Kidney (tissue), 14 donors: ENCODE data around the gene LAPTM5. TPM values are rescaled to one million over a fixed set of nuclear protein-coding genes. Genes with fewer than 3 reads are reported as not detected.
A peak's percentile ranks its signal among the peaks of the same experiment; 100 is the strongest.

Experiments
- DNase-seq, 5 donors: peaks; one replicate each; pipeline ENCODE4 v3.0.0-alpha.2; 2013 to 2020
- FAIRE-seq: peaks from 2 replicates; lab custom pipeline; 2012; peaks lifted over from hg19 to GRCh38; lab: Jason Lieb, UNC
- H3K27ac ChIP-seq, 2 donors: one replicate each; pipeline ENCODE4 v1.7.0; 2013; ENCODE audit warnings: low read depth in 2 of 2, low read length in 2 of 2, inconsistent platforms in 1 of 2
- H3K27me3 ChIP-seq: one replicate; pipeline ENCODE4 v1.7.1; 2013; ENCODE audit warnings: low read length, inconsistent platforms; ENCODE audit not compliant: control insufficient read depth, insufficient read depth
- H3K36me3 ChIP-seq, 3 donors: one replicate each; pipeline versions ENCODE4 v1.7.0 to v1.7.1; 2013; ENCODE audit warnings: low read length in 3 of 3, control low read depth in 1 of 3, inconsistent platforms in 1 of 3; ENCODE audit not compliant: insufficient read depth in 3 of 3, control insufficient read depth in 2 of 3
- H3K4me1 ChIP-seq, 3 donors: one replicate each; pipeline versions ENCODE4 v1.7.0 to v1.7.1; 2013; ENCODE audit warnings: low read length in 3 of 3, inconsistent platforms in 1 of 3, low read depth in 1 of 3; ENCODE audit not compliant: control insufficient read depth in 2 of 3, insufficient read depth in 2 of 3
- H3K4me3 ChIP-seq, 3 donors: one replicate each; pipeline versions ENCODE4 v1.7.0 to v1.8.1; 2013; ENCODE audit warnings: low read length in 3 of 3, control low read depth in 1 of 3, inconsistent platforms in 1 of 3
- H3K9ac ChIP-seq, 3 donors: one replicate each; pipeline versions ENCODE4 v1.7.0 to v1.7.1; 2013; ENCODE audit warnings: low read length in 3 of 3, control low read depth in 1 of 3, inconsistent platforms in 1 of 3
- H3K9me3 ChIP-seq, 3 donors: one replicate each; pipeline versions ENCODE4 v1.7.0 to v1.7.1; 2013; ENCODE audit warnings: low read length in 3 of 3, control low read depth in 1 of 3, inconsistent platforms in 1 of 3; ENCODE audit not compliant: control insufficient read depth in 2 of 3, insufficient read depth in 1 of 3
- CTCF ChIP-seq: IDR thresholded peaks from 3 replicates; pipeline ENCODE4 v1.5.1; 2012; ENCODE audit warnings: mild to moderate bottlenecking, moderate library complexity, borderline replicate concordance; ENCODE audit not compliant: insufficient read depth; ENCODE audit errors: extremely low read depth
- intact Hi-C: fragments of 100-400 bp; cut with DNase I; formaldehyde crosslinking; loops from one replicate; pipeline ENCODE4 v1.11.1; 2022
- polyA plus RNA-seq: library from polyadenylated mRNA; stranded (reverse); fragments of 350-450 nt; fragmentation: Illumina TruSeq; extraction: RNeasy Lipid Tissue Mini Kit (QIAGEN cat#74804); gene quantifications from one replicate; pipeline ENCODE4 v1.2.3, GENCODE V29; 2014; ENCODE audit warnings: low read depth, low replicate concordance; ENCODE audit not compliant: insufficient read depth
- total RNA-seq: library from RNA; stranded (reverse); fragmentation: NEBNext Ultra II Directional; extraction: Animal tissue kit (Norgen Biotek cat#: 25700); gene quantifications from one replicate; pipeline ENCODE4 v1.2.1, GENCODE V29; 2021
- donor health status: control.
- donor health status: control.
- donor health status: control.
- donor health status: control.
- donor health status: control.
- donor health status: DM: yes; HTN: yes; CAD: no.
- donor health status: Normal renal cell carcinoma (clear cell type).

LAPTM5 gene
- total and polyA plus RNA-seq, 2 donors from 2014 or later, result 23.5 to 108 TPM

DNA sequence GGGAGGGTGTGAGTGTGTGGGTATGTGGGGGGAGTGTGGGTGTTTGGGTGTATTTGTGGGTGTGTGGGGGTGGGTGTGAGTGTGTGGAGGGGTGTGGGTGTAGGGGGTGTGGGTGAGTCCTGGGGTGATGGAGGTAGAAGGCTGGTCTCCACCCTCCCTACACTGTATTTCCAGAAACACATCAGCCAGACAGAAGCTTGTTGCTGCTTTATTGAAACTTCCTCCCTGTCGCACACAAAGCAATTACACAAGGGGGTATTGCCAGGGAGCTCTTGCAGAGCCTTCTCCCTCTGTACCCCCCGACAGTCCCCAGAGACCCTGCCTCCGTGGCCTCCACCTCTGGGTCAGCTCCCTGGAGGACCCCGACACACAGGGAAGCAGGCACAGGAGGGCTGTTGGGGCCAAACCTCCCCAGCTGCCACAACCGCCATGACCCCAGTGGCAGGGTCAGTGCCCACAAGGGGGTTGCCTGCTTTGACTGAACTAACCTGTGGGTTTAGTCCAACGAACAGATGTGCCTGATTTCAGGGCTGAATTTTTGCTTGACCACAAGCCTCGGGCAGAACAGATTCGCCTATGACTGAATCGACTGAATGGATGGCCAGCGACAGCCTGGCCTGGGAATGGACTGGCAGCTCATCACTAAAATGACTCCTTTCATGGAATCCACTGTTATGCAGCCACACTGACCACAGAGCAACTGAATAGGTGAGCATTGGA is 25.1 kb downstream of the LAPTM5 start:
- FAIRE-seq, result no peak
- no peak overlapping the region for H3K9ac ChIP-seq
- peak in 1 of 5 donors; percentile 68 for DNase-seq
- H3K9me3 ChIP-seq, result no peaks in the 10 kb centered on the region
- no peak for TF ChIP-seq CTCF
- H3K27me3 ChIP-seq, result no peaks in the 10 kb centered on the region
- intact Hi-C loops, result no loop called here
- H3K27ac ChIP-seq, result no peak overlapping the region
- no peaks in the 10 kb centered on the region for H3K36me3 ChIP-seq
- peaks cover 0 to 3% (median 3%) of the 10 kb centered on the region in 3 donors for H3K4me1 ChIP-seq
- no peak overlapping the region for H3K4me3 ChIP-seq

GRCh38 chr1:30731806-30732276 is 25.7 kb downstream of the LAPTM5 start:
- Histone ChIP-seq H3K27me3 (no peaks in the 10 kb centered on the region), H3K9ac (no peak overlapping the region), H3K4me1 (peaks cover 0 to 3% (median 3%) of the 10 kb centered on the region in 3 donors), H3K36me3 (no peaks in the 10 kb centered on the region), H3K27ac (no peak overlapping the region), H3K9me3 (no peaks in the 10 kb centered on the region), H3K4me3 (no peak overlapping the region)
- no peak for TF ChIP-seq CTCF
- FAIRE-seq, result no peak
- intact Hi-C loops, result no loop called here
- DNase-seq, result peak in 1 of 5 donors; percentile 52

GRCh38 chr1:30731109-30731805 is 26.3 kb downstream of the LAPTM5 start:
- no peak for TF ChIP-seq CTCF
- Histone ChIP-seq H3K9ac (no peak overlapping the region), H3K9me3 (no peaks in the 10 kb centered on the region), H3K4me3 (no peak overlapping the region), H3K27ac (no peak overlapping the region), H3K4me1 (peaks cover 0 to 3% (median 3%) of the 10 kb centered on the region in 3 donors), H3K36me3 (no peaks in the 10 kb centered on the region), H3K27me3 (no peaks in the 10 kb centered on the region)
- DNase-seq (no peak), FAIRE-seq (no peak)
- intact Hi-C loops, result no loop called here
